GM12891 (cell line): ENCODE data around the gene KCNJ5.

Source experiments
- POLR2A ChIP-seq: IDR thresholded peaks from 2 replicates; pipeline ENCODE4 v1.6.1; 2011; ENCODE audit warnings: low read depth, low read length, control low read depth
- POLR2AphosphoS5 ChIP-seq: IDR thresholded peaks from 2 replicates; pipeline ENCODE4 v1.6.1; 2011; ENCODE audit warnings: low read depth, low read length, control low read depth

DNA sequence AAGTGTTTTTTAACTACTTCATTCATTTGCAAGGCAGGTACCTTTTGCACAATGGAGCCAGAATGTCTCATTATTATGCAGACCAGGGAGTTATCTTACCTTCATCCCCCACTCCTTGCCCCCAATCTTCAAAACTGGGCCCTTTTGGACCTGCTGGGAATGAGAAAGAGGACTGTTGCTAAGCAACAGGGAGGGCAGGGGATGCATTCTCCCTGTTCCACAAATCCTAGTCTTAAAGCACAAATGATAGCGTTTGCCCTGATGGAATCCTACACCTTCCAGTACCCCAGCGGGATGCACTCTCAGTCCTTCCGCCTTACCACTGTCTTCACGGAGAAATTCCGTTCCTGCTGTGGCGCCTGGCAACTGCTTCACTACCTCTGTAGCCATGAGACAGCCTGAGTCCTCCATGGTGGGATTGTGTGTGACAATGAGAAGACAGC is 20.0 kb upstream of the KCNJ5 start:
- TF ChIP-seq POLR2A: no peak
- TF ChIP-seq POLR2AphosphoS5: no peak
